GM21381 (cell line): Measurements from ENCODE around the gene TEAD1.
"Not testable (repeated sequence)": the region's sequence is repeated elsewhere in the genome, so short reads cannot be mapped to it uniquely, and the experiment has no call there.

ENCODE experiments used
- ATAC-seq: cut with Tn5 transposase; IDR thresholded peaks from one replicate; pipeline ENCODE4 v1.9.1; 2021; ENCODE audit warnings: mild to moderate bottlenecking, moderate library complexity; ENCODE audit not compliant: unreplicated experiment

The TEAD1 gene

DNA sequence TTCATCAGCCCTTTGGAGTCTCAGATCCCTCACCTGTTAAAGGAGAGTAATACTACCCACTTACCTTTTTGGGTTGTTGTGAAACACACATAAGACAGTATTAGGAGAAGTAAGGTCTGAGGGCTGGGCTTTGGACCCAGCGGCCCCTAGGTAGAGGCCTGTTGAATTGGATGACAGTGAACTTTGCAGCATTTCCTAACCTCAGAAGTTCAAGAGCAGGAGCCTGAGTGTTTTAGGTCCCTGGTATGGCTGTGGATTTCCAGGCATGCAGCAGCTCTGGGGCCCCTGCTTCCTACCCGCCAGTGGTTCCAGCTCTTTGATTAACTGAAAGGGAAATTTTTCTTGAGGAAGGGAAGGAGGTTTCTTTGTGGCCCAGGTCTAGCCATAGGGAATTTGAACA, 58.9 kb downstream of the TEAD1 start:
- ATAC-seq, result no peak

DNA sequence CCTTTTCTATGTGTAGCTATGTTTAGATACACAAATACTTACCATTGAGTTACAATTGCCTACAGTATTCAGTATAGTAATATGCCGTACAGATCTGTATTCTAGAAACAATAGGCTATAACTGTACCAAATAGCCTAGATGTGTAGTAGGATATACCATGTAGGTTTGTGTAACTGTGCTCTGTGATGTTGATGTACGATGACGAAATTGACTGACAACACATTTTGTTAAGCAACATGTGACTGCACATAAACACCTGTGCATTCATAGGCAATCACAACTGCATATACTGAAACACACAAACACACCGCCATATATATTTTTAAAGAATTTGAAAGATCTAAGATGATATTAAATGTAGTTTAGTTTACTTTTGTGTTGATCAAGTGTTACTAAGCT, 60.4 kb downstream of the TEAD1 start:
- no peak for ATAC-seq

DNA sequence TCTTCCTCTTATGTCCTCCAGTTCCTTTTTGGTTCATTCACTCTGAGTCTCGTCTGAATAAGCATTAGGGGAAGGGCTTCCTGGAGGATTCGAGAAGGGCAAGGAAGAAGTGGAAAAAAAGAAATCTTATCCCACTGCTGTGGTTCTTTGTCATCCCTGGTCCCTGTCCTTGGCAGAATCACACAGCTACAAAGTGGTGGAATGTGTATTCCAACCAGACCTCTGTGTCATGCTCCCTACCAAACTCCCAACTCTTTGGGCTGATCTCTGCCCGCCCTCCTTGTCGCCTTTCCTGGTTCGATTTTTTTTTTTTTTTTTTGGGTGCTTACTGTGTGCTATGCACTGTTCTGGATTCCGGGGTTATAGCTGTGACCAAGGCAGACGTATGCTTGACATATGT, 61.0 kb downstream of the TEAD1 start:
- no peak for ATAC-seq

DNA sequence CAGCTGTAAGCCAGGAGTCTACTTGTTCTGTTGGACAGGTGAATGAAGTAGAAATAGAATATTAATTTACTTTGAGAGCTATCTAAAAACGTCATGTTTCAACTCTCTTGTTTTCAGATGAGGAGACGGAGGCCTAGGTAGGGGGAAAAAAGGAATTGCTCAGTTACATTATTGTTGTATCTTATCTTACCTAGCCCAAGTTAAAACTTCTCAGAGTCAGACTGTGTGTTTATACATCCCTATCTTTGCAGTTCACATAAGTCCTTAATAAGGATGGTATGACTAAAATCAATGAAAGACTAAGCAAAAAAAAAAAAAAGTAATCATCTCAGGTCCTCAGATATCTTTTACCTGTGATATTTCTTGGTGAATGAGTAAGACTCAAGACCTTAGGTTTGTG, 62.8 kb downstream of the TEAD1 start:
- ATAC-seq, result no peak

DNA sequence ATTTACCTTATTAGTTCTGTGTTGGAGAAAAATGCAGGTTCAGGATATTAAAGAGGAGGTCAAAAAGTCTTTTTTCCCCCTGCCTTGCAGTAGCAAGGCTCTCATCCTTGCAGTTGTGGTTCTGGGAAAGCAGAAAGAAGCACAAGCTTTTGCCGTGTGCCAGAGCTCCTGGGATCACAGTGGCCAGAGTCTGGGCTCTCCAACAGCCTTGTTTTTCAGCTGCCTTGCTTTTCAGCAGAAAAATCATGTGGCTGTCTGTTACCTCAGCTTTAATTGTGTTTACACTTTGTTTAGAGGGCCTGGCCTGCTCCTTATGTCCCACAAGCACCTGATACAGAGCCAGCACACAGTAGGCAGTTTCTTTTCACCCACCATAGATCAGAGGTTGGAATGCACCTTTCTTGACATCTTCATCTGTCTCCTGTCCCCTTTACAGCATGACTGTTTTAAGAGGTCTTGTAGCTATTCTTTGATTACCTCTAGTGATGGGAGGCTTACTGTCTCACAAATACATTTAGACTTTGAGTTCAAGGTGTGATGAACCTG, 67.5 kb downstream of the TEAD1 start:
- no peak for ATAC-seq

DNA sequence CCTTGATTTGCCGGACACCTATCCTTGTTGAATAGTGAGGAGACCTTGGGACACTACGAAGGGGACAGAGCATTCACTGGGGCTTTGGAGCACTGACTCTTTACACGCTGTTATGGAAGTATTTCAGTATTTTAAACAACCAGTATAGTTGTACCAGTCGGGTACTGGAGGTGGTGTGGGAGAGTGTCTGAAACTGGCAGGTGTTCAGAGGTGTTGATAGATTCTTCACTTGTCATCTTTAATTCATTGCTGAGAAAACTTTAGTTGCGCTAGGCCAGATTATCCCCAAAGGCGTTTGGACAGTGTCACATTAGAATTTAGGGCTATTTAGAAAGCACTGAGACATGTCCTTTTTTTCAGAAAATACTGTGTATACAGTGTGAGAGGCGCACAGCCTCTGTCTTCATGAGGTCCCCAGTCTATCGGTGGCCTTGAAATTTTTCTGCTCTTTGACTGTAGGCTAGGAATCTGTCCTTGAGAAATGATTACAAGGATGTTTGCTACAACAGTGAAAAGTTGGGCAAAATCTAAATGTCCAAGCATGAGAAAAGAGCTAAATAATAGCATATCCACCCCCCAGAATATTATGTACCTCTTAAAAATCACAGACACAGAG, 69.7 kb downstream of the TEAD1 start:
- no peak for ATAC-seq

DNA sequence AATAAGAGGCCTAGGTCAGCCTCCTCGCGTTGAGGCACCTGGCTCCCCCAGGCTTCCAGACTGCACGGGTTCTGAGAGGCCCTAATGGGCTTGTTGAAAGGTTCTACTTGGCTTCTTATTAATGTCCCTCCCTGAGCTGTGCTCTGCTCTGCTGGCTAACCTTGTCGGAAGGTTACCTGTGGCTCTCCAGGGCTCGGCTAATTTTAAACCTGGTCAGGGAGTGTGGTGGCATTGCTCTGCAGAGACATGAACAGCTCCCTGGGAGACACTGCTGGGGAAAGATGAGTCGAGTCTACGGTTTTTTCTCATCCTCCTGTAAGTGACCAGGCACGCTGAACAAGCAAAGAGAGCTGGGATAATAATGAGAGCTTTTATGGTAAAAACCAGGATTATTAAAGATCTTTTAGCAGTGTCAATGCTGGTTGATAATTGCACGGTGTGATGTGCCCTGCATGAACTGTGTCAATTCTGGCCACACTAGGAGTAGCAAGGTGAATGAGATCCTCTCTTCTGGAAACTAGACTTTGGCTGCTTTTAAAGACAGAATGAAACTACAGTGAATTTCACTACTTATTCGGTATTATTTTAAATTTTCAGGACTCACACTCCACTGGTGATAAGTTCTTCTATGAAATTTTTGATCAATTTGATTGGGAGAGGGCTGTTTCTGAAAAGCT, 70.7 kb downstream of the TEAD1 start:
- ATAC-seq, result no peak

DNA sequence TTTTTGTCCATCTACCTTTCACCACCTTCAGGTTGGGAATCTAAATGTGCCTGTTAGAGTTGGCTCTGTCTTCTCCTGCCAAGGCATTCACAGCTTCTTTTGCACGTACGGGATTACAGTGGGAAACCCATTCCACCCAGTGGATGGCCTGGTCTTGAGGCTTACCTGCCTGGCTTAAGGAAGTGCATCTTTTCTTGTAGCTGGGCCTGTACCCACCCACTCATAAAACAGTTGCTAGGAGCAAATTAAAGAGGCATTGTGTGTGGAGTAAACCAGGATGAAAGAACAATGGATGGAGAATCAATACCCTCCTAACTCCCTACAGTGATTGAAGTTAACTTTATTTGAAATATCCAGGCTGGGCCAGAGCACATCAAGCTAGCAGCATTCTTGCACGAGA, 71.6 kb downstream of the TEAD1 start:
- ATAC-seq, result no peak

DNA sequence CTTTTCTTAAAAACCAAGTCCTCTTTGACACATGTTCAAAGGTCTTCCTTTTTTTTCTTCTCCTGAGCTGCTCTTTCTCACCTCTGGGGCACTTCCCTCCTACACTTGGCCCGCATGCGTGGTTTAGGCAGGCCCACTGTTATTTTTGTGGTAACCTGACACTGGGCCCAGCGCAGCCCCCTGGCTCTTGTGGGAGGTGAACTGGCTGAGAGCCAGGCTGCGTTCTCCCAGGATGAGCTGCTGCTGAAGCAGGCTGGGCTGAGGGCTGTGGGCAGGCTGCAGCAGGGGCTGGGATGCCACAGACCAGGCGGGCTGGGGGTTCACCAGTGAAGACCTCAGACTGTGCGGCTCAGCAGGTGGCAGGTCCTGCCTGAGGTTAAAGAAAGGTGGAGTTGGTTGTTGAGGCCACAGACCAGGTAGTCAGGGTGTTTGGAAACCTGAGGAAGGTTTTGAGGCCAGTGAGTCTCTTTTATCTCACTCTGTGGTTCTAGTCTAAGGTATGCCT, 72.4 kb downstream of the TEAD1 start:
- no peak for ATAC-seq

DNA sequence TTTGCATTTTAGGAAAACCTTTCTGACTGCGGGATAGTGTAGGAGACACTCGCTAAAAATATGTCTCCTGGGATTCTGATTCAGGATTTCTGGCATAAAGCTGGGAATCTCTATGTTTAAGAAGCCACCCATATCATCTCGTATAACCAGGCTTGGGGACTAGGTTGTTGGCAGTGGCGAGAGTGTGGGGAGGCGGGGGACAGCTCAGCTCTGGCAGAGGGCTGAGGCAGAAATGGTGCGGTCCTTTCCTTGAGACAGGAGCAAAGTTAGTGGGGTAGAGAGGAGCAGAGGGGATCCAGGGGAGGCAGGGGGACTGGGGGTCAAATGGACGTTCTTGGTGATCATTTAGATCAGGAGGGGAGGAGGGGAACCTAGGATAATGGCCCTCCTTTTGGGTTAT, 74.3 kb downstream of the TEAD1 start:
- no peak for ATAC-seq

DNA sequence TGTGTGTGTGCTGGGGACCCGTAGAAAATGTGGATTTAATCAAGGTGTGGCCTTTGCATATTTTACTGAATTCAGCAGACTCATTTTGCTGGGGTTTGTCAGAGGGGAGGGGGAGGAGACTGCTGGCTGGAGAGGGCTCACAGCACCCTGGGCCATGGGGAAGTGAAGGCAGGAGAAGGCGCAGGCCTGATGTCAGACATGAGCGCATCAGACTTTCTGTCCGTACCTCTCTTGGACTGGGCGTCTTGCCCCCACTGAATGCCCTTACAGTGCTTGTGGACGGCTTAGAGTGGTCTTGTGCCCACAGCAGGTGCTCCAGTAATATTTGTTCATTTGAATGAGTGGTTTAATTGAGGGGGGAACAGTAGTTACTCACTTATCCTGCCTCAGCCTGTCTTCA, 75.2 kb downstream of the TEAD1 start:
- ATAC-seq, result no peak

DNA sequence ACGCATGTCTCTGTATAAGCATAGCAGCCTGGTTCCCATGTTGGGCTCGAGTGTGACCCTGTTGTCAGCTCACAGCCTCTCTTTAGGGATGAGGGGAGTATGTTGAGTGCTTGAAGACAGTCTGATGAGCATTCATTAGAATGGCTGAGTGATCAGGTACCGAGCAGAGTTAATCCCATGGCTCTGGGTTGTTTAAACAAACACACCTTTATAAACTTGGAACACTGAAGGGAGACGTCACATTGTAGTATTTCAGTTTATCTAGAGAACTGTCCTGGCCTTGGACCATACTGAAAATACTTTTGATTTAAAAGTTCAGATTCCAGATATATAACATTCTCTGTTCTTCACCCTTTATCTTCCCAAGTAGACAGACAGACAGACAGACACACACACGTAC, 76.0 kb downstream of the TEAD1 start:
- ATAC-seq, result no peak

DNA sequence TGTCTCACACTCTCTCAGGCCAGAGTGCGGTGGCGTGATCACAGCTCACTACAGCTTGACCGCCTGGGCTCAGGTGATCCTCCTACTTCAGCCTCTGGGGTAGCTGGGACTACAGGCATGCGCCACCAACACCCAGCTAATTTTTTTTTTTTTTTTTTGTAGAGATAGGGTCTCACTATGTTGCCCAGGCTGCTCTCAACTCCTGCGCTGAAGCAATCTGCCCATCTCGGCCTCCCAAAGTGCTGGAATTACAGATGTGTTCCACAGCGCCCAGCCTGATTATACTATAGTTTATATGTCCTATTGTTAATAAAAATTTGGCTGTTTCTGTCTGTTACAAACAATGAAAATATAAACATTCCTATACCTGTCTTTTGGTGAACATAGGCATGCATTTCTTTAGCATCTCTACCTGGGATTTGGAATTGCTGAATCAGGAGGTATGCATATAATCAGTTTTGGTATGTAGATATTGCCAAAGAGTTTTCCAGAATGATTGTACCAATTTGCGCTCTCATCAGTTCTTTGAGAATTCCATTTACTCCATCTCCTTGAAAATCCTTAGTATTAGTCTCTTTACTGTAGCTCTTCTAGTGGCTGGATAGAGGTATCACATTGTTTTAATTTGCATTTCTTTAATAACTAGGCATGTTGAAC, 78.8 kb downstream of the TEAD1 start:
- ATAC-seq, result no peak

DNA sequence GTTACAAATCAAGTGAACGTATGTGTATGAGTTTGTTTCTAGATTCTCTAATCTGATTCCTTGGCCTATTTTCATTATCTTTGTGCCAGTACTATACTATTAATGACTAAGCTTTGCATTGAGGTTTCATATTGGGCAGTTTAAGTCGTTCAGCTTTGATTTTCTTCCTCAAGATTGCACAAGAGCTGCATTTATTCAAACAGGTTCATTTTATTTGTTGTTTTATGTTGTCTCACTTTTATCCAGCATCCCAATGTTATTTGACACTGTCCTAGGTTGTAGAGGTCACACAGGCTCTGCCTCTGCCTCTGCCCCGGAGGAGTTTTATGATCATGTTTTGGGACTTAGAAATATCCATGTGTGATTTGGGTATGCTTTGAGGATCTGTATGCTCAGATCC, 79.8 kb downstream of the TEAD1 start:
- no peak for ATAC-seq

DNA sequence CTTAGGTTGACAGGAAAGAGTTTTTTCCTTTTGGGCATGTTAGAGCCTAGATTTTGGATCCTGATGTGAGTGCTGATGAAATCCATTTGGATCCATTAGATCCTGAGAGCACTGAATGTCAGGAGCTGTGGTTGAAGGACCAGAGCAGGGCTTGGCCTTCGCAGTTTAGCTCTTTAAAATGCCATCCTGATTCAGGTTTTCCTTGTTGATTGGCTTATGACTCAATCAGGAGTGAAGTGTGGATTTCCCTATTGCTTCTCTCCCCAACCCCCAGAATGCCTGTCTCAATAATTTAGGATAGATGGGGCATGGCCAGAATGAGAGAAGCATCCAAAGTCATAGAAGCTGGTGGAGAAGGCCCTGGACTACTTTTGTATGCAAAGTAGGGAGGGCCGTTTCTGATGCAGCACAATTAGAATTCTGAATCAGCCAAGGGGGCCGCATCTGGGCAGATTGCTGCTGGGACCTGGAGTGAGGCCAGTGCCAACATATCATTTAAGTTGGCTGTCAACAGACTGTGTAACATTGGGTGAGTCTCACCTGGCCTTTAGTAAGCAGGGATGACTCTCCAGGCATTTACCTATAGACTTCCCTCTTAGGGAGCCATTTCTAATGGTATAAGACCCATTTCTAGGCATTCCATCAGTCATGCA, 80.5 kb downstream of the TEAD1 start:
- no peak for ATAC-seq

DNA sequence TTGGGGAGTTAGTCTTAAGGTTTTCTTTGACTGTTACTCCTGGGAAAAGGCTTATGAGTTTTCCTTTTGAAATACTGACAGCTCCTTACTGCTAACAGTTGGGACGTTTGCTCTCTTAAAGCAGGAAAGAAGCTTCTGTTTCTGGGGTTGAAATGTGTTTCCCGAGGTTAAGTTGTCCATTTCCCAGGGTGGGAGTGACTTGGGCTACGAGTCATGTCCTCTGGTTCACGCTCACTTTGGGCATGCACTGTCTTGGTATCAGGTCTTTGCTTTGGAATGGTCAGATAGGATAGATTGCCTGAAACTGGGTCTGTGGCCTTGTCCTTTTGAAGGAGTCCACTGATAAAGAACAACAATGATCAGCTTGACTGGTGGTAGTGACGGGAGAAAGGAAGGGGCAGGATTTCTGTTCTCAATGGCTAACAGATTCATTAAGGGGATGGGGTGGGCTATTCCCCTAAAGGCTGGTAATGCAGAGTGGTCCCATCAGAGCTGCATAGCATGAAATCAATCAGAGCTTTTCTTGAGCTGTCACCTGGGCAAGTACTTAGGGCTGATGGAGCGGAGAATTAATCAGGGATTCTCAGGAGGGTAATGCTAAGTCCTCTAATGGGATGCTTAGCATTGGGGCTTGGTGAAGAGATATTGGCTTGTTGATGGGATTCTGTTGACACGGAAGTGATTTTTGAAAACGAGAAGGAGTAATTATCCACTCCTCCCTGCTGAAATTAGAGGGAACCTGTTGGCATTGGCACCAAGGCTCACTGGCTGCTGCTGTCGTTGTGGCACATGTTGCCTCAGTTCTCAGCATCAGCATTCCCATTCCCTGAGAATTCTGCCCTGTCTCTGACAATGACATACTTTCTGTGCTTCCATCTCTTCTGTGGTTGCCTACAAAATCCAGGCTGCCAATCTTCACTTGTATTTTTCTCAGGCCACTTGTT, 81.6 kb downstream of the TEAD1 start:
- no peak for ATAC-seq

DNA sequence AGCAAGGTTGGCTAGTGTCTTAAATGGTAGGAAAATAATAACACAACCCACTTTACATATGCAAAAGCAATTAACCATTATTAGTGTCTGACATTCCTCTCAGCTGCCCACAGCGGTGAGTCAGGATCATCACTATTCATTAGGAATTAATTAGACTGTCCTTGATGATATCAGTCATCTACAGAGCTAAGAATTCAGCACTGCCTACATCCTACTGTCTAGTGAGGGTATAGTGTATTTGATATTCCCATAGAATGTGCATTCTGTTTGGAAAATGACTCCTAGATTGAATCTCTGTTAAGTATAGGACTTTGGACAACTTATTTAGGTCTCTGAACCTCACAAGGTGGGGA, 82.2 kb downstream of the TEAD1 start:
- no peak for ATAC-seq

DNA sequence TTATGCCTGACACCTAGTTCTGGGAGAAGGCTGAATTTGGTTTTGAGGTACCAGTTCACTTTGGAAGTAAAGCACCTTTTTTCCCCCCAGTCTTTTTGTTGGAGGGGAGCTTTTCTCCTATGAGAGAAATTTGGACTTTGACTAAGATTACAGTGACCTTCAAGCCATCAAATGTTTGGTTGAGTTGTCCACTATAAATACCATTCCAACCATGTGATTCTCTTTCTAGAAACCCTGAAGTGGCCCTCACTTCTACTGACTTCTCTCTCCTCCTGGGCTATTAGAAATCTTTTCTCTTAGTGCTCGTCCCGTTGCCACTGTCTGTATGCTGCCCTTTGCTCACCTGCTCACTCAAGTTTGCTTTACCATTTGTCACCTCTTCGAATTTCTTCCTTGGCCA, 82.6 kb downstream of the TEAD1 start:
- no peak for ATAC-seq

DNA sequence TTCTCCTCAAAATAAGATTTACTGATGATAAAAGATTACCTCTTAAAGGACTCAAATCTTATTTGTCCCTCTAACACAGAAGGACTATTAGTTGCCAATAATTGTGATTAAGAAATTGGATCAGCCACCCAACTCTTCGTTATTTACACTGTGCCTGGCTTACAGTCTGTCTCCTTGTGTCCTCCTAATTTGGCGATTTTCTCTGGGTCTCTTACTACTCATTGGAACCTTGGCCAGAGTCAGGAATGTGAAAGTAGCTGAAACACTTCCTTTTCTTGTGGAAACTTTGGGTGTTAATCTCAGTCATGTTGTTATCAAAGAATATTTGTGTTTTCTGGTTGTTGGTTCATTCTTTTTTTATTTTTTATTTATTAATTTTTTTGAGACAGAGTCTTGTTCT, 83.2 kb downstream of the TEAD1 start:
- ATAC-seq, result no peak

DNA sequence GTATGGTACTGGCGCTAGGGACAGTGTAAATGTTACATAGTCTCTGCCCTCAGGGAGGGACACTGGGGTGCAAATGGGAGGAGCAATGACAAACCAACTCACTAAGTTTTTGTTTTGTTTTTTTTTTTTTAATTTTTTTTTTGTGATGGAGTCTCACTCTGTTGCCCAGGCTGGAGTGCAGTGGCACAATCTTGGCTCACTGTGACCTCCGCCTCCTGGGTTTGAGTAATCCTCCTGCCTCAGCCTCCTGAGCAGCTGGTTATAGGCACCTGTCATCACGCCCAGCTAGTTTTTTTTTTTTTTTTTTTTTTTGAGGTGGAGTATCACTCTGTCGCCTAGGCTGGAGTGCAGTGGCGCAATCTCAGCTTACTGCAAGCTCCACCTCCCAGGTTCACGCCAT, 83.9 kb downstream of the TEAD1 start:
- not testable (repeated sequence) for ATAC-seq

DNA sequence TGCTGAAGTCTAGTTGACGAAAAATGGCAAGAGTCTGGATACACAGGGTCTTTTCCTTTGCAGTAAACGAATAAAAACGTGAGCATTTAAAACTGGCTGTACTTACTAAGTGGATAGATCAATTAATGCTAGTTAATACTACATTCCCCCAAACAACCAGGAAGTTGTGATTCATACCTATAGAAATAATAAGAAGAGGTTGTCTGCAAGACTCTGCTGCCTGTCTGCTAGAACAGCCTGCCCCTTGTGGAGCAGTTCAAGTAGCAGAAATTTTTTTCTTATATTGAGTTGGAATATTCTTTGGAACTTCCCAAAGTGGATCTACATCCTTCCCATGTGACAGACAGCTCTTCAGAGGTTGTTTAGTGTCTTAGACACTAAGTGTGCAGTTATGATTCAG, 86.8 kb downstream of the TEAD1 start:
- no peak for ATAC-seq
